HepG2 (cell line): ENCODE measurements around the gene MMP17.

Experiments used
- ATF1 ChIP-seq: IDR thresholded peaks from 2 replicates; pipeline ENCODE4 v1.6.1; 2016; ENCODE audit warnings: mild to moderate bottlenecking, control low read depth
- ATF2 ChIP-seq: sonication (generic); formaldehyde crosslinking; IDR thresholded peaks from 2 replicates; pipeline ENCODE4 v1.4.0; 2020; ENCODE audit warnings: missing genetic modification reagents
- ESRRA ChIP-seq: sonication (generic); formaldehyde crosslinking; IDR thresholded peaks from 2 replicates; pipeline ENCODE4 v1.5.1; 2020; ENCODE audit warnings: mild to moderate bottlenecking, low read depth, missing genetic modification reagents
- IKZF5 ChIP-seq: IDR thresholded peaks from 2 replicates; pipeline ENCODE4 v1.6.1; 2018; ENCODE audit warnings: missing genetic modification reagents, mild to moderate bottlenecking, missing compliant biosample characterization
- KLF12 ChIP-seq: sonication (generic); formaldehyde crosslinking; IDR thresholded peaks from 2 replicates; pipeline ENCODE4 v1.4.0; 2020; ENCODE audit warnings: missing genetic modification reagents, borderline replicate concordance
- NR2C2 ChIP-seq: sonication (generic); formaldehyde crosslinking; IDR thresholded peaks from 2 replicates; pipeline ENCODE4 v1.4.0; 2020; ENCODE audit warnings: missing genetic modification reagents, mild to moderate bottlenecking, moderate library complexity, borderline replicate concordance
- PITX1 ChIP-seq: sonication (generic); formaldehyde crosslinking; IDR thresholded peaks from 2 replicates; pipeline ENCODE4 v1.5.1; 2020; ENCODE audit warnings: mild to moderate bottlenecking, missing genetic modification reagents
- TBX3 ChIP-seq: fragments of 450-650 bp; IDR thresholded peaks from 2 replicates; pipeline ENCODE4 v1.6.1; 2017; ENCODE audit warnings: antibody characterized with exemption, mild to moderate bottlenecking, inconsistent platforms, borderline replicate concordance
- THAP9 ChIP-seq: sonication (generic); formaldehyde crosslinking; IDR thresholded peaks from 2 replicates; pipeline ENCODE4; 2020; ENCODE audit warnings: missing genetic modification reagents, mild to moderate bottlenecking, borderline replicate concordance
- ZNF230 ChIP-seq: sonication (generic); formaldehyde crosslinking; IDR thresholded peaks from 2 replicates; pipeline ENCODE4 v1.4.0; 2020; ENCODE audit warnings: mild to moderate bottlenecking, missing genetic modification reagents
- ZNF597 ChIP-seq: sonication (generic); formaldehyde crosslinking; IDR thresholded peaks from 2 replicates; pipeline ENCODE4 v1.5.0; 2020; ENCODE audit warnings: missing genetic modification reagents
- ZNF615 ChIP-seq: sonication (generic); formaldehyde crosslinking; IDR thresholded peaks from 2 replicates; pipeline ENCODE4 v1.5.0; 2020; ENCODE audit warnings: mild to moderate bottlenecking, missing genetic modification reagents, borderline replicate concordance
- ZNF674 ChIP-seq: sonication (generic); formaldehyde crosslinking; IDR thresholded peaks from 2 replicates; pipeline ENCODE4 v1.5.0; 2020; ENCODE audit warnings: low read depth, mild to moderate bottlenecking, missing genetic modification reagents
- ZNF782 ChIP-seq: sonication (generic); formaldehyde crosslinking; IDR thresholded peaks from 2 replicates; pipeline ENCODE4 v1.4.0; 2020; ENCODE audit warnings: missing genetic modification reagents, mild to moderate bottlenecking, borderline replicate concordance

- TF ChIP-seq ZNF674 (CRISPR knock-in tag) (no peak), ATF1 (no peak), ATF2 (CRISPR knock-in tag) (no peak), NR2C2 (no peak), THAP9 (CRISPR knock-in tag) (no peak), PITX1 (CRISPR knock-in tag) (no peak), ZNF230 (CRISPR knock-in tag) (no peak), ESRRA (CRISPR knock-in tag) (no peak), ZNF615 (CRISPR knock-in tag) (no peak), ZNF597 (CRISPR knock-in tag) (no peak), IKZF5 (no peak), KLF12 (CRISPR knock-in tag) (no peak), TBX3 (no peak), ZNF782 (no peak)
These were observed 2.2 kb downstream of the MMP17 start for GRCh38 chr12:131830335-131830913.
